ENCODE data around the gene HOXD10.

The HOXD10 gene

DNA sequence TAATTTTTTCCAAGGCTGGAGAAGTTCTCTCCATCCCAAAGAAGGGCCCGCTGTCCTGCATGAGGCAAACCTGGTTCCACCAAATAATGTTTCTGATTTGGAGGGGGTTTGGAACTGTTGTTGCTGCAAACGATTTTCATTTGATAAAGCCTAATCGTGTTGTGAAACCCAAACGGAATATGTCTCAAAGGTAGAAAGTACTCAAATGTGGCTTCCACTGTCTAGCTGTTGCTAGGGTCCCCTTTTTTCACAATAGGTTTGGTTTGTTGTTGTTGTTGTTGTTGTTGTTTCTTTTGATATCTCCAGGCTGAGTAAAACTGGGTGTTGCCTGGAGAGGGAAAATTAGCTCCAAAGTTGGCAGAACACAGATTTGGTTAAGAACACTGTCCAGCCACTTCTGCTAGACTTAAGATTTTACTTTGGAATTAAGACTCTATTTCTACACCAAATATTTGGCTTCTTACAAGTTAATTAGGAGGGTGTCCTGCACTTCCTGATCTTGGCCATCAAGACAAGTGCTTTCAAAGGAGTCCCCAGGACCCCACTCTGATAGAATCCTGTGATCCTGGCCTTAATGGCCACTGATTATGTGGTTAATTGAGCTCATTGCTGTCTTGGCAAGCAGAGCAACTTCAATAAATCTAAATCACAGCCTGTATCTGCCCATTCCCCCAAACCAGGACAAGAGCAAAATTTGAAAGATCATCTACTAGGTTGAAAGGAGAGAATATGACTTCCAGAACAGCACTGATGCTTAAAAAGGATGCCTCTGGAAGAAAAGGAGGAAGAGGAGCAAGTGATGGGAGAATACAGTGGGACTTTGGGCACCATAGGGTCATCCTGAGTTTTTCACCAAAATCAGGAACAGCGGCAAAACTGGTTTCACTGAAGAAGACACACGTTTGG lies 27.4 kb upstream of the HOXD10 start:
- no peaks in the 10 kb centered on the region for H3K36me3 ChIP-seq
- no peak overlapping the region for H3K27ac ChIP-seq
- no peaks in the 10 kb centered on the region for H3K4me1 ChIP-seq
- H4K20me1 ChIP-seq, result peaks cover 97% of the 10 kb centered on the region
- H3K4me3 ChIP-seq, result no peak overlapping the region
- peaks cover 100% of the 10 kb centered on the region for H3K27me3 ChIP-seq
- H3K9me3 ChIP-seq, result peaks cover 42% of the 10 kb centered on the region
- H3K9ac ChIP-seq, result no peak overlapping the region
- H3K4me2 ChIP-seq, result no peak overlapping the region
- TF ChIP-seq Cebpa-rat (IDR thresholded peaks at IDR 0.05), result no peak

DNA sequence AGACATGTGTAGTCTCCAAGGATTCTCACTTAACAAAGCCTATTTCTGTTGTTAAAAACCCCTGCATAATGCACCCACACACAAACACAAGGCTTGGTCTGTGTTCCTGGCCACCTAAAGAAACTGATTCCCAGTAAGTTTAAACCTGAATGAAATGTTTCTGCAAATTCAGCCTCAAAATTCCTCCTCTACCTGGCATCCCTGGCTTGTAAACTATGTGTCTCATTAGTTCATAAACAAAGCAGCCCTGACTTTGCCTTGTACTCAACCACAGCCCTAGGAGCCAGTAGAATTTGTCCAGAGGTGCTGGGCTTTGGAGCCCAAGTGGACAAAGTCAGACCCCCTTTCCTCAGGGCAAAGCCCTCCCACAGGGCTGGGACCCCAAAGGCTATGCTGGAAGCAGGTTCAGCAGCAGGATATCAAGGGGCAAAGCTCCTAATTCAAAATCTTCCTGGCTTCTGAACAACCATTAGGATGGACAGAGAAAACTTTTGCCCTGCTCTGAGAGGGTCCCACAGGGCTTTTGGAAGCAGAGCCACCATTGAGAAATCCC lies 26.7 kb upstream of the HOXD10 start:
- Histone ChIP-seq H3K4me2 (no peak overlapping the region), H3K9ac (no peak overlapping the region), H3K4me3 (no peak overlapping the region), H3K4me1 (no peaks in the 10 kb centered on the region), H3K36me3 (no peaks in the 10 kb centered on the region), H3K9me3 (peaks cover 35% of the 10 kb centered on the region), H4K20me1 (peaks cover 97% of the 10 kb centered on the region), H3K27ac (no peak overlapping the region), H3K27me3 (peaks cover 100% of the 10 kb centered on the region)
- TF ChIP-seq Cebpa-rat (IDR thresholded peaks at IDR 0.05), result no peak

DNA sequence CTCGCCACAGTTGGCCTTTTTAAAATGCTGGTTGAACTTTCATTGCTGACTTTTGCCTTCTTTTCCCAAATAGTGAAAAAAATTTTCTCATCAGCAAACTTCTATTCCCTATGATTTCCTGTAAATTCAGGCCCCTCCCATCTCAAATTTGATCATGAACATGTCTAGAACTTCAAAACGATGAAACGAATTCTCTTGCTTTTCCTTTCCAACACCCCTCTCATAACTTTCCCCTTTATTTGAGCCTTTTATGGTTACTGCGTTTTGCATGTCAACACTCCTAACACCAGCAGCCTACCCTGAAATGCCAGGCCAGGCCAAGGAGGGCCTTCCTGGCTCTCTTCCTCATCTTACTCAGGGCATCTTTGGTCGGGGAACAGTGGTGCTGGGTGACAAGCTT lies 25.7 kb upstream of the HOXD10 start:
- peaks cover 97% of the 10 kb centered on the region for H4K20me1 ChIP-seq
- no peak overlapping the region for H3K27ac ChIP-seq
- peaks cover 100% of the 10 kb centered on the region for H3K27me3 ChIP-seq
- no peaks in the 10 kb centered on the region for H3K36me3 ChIP-seq
- H3K4me1 ChIP-seq, result no peaks in the 10 kb centered on the region
- H3K9me3 ChIP-seq, result peaks cover 26% of the 10 kb centered on the region
- no peak overlapping the region for H3K9ac ChIP-seq
- no peak for TF ChIP-seq Cebpa-rat (IDR thresholded peaks at IDR 0.05)
- H3K4me2 ChIP-seq, result no peak overlapping the region
- H3K4me3 ChIP-seq, result no peak overlapping the region

DNA sequence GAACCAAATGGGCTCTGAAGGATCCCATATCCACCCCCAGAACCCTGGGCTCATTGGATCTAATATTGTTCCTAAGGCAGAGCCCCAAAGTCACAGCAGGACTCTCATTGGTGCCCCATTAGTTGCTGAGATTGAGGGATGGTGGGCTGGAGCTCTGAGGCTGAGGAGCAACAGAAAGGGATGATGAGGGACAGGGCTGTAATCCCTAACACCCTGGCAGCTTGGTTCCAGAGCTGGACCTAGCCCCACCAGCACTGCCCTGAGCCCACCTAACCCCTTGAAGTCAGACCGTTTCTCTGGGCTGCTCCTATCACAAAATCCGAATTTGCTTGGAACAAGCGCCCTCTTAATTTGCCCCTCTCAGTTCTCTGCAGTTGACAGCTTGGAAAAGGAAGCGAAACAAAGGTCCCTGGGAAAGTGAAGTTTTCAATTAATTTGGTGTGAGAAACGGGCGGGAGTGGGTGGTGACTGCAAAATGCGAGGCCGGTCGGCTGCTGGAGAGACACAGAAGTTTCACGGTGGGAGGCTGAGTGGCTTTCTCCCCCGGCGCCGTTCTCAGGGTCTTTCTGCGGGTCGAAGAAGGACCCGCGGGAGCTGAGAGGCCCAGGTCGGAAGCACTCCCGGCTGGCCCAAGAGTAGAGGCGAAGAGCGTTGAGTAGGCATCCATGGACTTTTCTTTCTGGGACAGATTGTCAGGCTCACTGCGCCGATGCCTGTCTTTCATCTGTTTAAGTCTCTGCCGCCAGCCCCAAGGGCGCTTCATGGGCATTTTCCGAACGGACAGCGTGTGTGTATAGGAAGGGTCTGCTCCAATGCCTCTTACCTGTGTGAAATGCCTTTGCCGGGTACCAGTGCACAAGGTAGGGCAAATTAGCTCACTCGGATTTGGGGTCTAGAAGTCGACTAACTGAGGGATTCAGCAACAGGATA lies 25.0 kb upstream of the HOXD10 start:
- H3K4me2 ChIP-seq, result no peak overlapping the region
- H3K9ac ChIP-seq, result no peak overlapping the region
- peaks cover 100% of the 10 kb centered on the region for H3K27me3 ChIP-seq

DNA sequence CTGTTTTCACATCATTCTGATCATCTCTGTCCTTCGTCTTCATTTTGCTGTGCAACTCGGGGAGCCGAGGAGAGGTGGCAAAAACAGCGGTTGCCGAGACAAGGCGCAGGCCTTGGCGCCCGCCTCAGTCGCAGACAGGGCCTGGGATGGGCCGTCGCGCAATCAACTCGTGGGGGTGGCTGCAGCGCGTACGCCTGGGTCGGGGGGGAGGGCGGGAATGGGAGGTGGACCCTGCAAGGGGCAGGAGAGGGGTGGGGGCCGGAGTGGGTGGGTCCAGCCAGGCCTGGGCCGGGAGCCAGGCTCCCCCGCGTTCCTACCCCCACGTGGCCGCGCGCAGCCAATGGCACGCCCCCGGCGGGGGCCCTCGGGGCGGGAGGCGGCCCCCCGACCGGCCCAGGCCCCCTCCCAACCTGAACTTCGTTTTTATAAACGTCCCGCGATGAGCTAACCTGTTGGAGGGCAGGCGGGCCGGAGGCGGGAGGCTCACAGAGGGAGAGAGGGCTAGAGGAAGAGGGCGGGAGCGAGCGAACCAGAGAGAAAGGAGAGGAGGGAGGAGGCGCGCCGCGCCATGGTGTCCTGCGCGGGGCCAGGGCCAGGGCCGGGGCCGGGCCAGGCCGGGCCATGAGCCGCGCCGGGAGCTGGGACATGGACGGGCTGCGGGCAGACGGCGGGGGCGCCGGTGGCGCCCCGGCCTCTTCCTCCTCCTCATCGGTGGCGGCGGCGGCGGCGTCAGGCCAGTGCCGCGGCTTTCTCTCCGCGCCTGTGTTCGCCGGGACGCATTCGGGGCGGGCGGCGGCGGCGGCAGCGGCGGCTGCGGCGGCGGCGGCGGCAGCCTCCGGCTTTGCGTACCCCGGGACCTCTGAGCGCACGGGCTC lies 24.1 kb upstream of the HOXD10 start, which contains the start of gene HOXD13:
HOXD13 (plus strand) TSS at position 452 of the 875 bp plus-strand sequence; CDS start at position 622, 170 bp downstream.
- Histone ChIP-seq H3K36me3 (no peaks in the 10 kb centered on the region), H4K20me1 (peaks cover 97% of the 10 kb centered on the region), H3K4me3 (peak within 1 kb of the TSS; percentile 12; the same call in 1 of the 2 replicates), H3K9ac (no peak within 1 kb of the TSS), H3K4me1 (peaks cover 9% of the 10 kb centered on the region), H3K27ac (no peak within 1 kb of the TSS), H3K9me3 (peaks cover 23% of the 10 kb centered on the region), H3K4me2 (no peak within 1 kb of the TSS; the same call in 1 of the 2 replicates), H3K27me3 (peaks cover 100% of the 10 kb centered on the region)
- TF ChIP-seq Cebpa-rat (IDR thresholded peaks at IDR 0.05), result no peak

More for the DNA sequence above, 25.0 kb upstream of the HOXD10 start:
- no peak for TF ChIP-seq Cebpa-rat (IDR thresholded peaks at IDR 0.05)
- no peaks in the 10 kb centered on the region for H3K36me3 ChIP-seq
- H3K27ac ChIP-seq, result no peak overlapping the region
- H3K9me3 ChIP-seq, result peaks cover 23% of the 10 kb centered on the region
- H4K20me1 ChIP-seq, result peaks cover 97% of the 10 kb centered on the region
- H3K4me3 ChIP-seq, result no peak overlapping the region
- H3K4me1 ChIP-seq, result 0 out of 2 replicates have a peak, but pooled peaks cover under 1% of the 10 kb centered on the region

DNA sequence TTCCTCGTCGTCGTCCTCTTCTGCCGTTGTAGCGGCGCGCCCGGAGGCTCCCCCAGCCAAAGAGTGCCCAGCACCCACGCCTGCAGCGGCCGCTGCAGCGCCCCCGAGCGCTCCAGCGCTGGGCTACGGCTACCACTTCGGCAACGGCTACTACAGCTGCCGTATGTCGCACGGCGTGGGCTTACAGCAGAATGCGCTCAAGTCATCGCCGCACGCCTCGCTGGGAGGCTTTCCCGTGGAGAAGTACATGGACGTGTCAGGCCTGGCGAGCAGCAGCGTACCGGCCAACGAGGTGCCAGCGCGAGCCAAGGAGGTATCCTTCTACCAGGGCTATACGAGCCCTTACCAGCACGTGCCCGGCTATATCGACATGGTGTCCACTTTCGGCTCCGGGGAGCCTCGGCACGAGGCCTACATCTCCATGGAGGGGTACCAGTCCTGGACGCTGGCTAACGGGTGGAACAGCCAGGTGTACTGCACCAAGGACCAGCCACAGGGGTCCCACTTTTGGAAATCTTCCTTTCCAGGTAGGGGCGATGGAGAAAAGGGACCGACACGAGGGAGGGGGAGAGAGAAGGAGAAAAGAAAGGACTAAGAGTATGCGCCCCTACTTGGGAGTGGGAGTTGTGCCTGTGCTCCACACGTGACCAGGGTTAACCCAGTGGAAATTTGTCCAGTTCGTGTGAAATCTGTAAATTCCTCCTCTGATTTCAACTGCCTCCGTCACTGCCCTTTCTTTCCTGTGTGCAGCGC lies 23.3 kb upstream of the HOXD10 start:
- no peak overlapping the region; the same call in 1 of the 2 replicates for H3K4me2 ChIP-seq
- peaks cover 9% of the 10 kb centered on the region for H3K4me1 ChIP-seq
- peaks cover 96% of the 10 kb centered on the region for H4K20me1 ChIP-seq
- H3K27ac ChIP-seq, result no peak overlapping the region
- H3K9me3 ChIP-seq, result peaks cover 22% of the 10 kb centered on the region
- H3K36me3 ChIP-seq, result no peaks in the 10 kb centered on the region
- H3K9ac ChIP-seq, result no peak overlapping the region
- no peak for TF ChIP-seq Cebpa-rat (IDR thresholded peaks at IDR 0.05)
- H3K4me3 ChIP-seq, result peak overlapping the region; percentile 12; the same call in 1 of the 2 replicates
- H3K27me3 ChIP-seq, result peaks cover 100% of the 10 kb centered on the region

DNA sequence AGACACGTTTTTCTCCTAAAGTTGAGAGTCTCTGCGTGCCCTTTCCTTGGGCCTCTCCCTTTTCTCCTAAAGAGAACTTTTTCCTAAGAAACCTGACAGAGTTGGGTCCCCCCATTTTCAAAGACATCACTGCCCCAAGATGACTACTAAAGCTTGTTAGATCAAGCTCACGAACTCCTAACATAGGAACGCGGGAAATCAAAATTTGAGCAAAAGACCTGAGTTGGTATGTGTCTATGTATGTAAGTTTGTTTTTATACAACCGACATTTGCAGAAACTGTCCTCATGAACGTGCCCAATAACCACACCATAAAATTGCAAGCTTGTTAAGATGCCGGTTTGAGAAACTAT lies 22.7 kb upstream of the HOXD10 start:
- peaks cover 100% of the 10 kb centered on the region for H3K27me3 ChIP-seq

DNA sequence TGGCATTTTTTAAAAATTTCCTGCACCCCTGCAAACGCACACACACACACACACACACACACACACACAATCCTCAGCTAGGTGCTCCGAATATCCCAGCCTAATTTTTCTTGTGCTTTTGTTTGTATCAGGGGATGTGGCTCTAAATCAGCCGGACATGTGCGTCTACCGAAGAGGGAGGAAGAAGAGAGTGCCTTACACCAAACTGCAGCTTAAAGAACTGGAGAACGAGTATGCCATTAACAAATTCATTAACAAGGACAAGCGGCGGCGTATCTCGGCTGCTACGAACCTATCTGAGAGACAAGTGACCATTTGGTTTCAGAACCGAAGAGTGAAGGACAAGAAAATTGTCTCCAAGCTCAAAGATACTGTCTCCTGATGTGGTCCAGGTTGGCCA lies 22.2 kb upstream of the HOXD10 start:
- H3K4me3 ChIP-seq, result no peak overlapping the region
- peaks cover 96% of the 10 kb centered on the region for H4K20me1 ChIP-seq
- H3K27me3 ChIP-seq, result peaks cover 100% of the 10 kb centered on the region
- no peak overlapping the region for H3K27ac ChIP-seq
- peaks cover 9% of the 10 kb centered on the region for H3K4me1 ChIP-seq
- H3K9ac ChIP-seq, result no peak overlapping the region
- H3K36me3 ChIP-seq, result no peaks in the 10 kb centered on the region
- H3K4me2 ChIP-seq, result no peak overlapping the region
- peaks cover 26% of the 10 kb centered on the region for H3K9me3 ChIP-seq
- TF ChIP-seq Cebpa-rat (IDR thresholded peaks at IDR 0.05), result no peak

More for the DNA sequence above, 22.7 kb upstream of the HOXD10 start:
- Histone ChIP-seq H4K20me1 (peaks cover 96% of the 10 kb centered on the region), H3K9ac (no peak overlapping the region), H3K27ac (no peak overlapping the region), H3K4me1 (peaks cover 9% of the 10 kb centered on the region), H3K9me3 (peaks cover 21% of the 10 kb centered on the region), H3K4me2 (no peak overlapping the region), H3K4me3 (no peak overlapping the region), H3K36me3 (no peaks in the 10 kb centered on the region)
- no peak for TF ChIP-seq Cebpa-rat (IDR thresholded peaks at IDR 0.05)

All from BLaER1 (cell line).